AG20443 (cell line): ENCODE measurements around the gene NUP62.
A peak's percentile ranks its signal among the peaks of the same experiment; 100 is the strongest.

Experiments used
- DNase-seq: peaks from one replicate; pipeline ENCODE4 v3.0.0; 2012; ENCODE audit warnings: low spot score, mixed read lengths

Gene NUP62

DNA sequence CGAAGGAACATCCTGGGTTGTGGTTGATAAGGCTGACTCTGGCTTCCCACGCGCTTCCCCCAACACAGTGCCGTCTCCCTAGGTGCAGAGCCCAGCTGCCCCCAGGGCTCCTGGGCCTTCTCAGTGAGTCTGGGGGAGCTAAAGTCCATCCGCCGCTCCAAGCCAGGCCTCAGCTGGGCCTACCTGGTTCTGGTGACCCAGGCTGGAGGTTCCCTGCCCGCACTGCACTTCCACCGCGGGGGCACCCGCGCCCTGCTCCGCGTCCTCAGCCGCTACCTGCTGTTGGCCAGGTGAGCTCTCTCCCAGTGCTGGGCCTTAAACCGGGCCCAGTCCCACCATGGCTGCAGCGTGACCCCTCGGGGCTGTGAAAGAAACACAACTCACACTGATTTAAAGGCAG lies 48.1 kb downstream of the NUP62 start:
- DNase-seq: no peak

DNA sequence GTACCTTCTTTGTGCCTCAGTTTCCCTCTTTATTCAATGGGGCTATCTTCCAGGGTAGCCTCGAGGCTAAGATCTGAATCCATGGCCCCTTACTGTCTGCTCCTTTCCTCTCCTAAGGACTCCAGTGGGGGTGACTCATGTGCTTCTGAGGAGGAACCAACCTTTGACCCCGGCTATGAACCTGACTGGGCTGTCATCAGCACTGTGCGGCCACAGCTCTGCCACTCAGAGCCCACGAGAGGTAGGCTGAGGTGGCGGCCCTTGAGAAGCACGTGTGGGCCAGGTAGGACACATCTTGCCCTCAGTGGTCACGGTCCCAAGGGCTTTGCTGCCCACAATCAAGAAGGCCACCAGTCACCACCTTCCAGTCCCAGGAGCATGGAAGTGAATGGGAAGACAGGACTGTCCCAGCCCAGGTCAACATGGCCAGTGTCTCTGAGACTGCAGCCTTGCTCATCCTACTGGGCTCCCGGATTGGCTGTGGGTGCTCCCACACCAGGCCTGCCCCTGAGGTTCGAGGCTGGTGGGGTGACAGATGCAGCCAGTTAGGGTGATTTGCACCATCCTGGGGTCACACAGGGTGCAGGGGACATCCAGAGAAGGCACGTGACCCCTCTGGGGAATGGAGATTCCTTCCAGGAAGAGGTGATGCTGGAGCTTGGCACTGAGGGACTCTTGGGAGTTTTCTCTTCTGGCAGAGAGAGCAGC lies 49.0 kb downstream of the NUP62 start:
- DNase-seq: no peak

GRCh38 chr19:49879243-49879963 lies 49.9 kb downstream of the NUP62 start:
- DNase-seq: no peak

DNA sequence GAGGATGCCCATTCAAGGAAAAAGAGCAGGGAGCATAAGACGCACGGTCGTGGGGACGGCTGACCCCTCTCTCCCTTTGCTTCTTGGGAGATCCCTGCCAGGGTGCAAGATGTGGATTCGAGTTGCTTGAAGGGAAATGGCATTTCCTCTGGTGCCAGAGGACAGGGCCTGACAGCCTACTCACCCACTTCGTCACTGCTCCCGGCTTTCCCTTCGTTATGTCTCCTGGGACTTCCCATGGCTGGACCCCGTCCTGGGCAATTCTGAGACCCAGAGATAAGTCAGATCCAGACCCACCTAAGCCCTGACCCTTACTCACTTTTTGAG lies 50.6 kb downstream of the NUP62 start:
- DNase-seq: no peak

GRCh38 chr19:49877879-49878743 lies 51.2 kb downstream of the NUP62 start:
- peak; percentile 98 for DNase-seq

- DNase-seq: peak; percentile 98
Observed at GRCh38 chr19:49877020-49877878, 52.1 kb downstream of the NUP62 start, which contains the start of the genes AKT1S1 and TBC1D17. TSS of gene AKT1S1 (minus strand) at chr19:49877355. CDS start at chr19:49873295, 4,060 bp downstream. TSS of gene TBC1D17 (plus strand) at chr19:49877702. CDS start at chr19:49877724, 22 bp downstream.

GRCh38 chr19:49876422-49877019 lies 52.8 kb downstream of the NUP62 start:
- peak; percentile 87 for DNase-seq

GRCh38 chr19:49875857-49876421 lies 53.4 kb downstream of the NUP62 start:
- no peak for DNase-seq

GRCh38 chr19:49875177-49875576 lies 54.1 kb downstream of the NUP62 start:
- no peak for DNase-seq

DNA sequence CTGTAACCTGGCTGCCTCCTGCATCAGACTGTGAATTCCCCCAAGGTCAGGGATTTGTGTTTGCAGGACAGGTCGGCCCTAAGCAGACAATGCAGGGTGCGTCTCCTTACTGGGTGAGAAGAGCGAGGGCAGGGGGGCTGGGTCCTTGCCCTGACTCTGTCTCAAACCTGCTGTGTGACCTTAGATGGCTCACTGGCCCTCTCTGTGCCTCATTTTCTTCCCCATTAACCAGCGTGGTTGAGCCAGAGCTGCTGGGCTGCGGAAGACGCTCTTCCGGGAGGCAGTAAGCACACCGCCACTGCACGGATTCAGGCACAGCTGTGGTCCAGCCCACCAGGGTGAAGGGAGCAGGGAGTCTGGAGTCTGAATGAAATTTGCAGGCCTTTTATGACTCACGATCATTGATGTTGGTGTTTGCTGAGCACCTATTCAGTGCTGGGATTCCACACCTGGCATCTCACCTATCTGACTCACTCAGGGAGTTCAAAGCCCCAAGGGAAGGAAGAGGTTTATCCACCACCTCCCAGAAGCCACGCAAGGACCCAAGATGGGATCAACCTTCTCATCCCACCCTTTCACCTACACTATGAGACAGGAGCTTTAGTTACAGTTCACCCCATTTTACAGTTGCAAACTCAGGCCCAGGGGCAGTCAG lies 54.7 kb downstream of the NUP62 start:
- no peak for DNase-seq

- no peak for DNase-seq
Observed at GRCh38 chr19:49873834-49874233, 55.5 kb downstream of the NUP62 start.

- no peak for DNase-seq
Observed at GRCh38 chr19:49873129-49873521, 56.2 kb downstream of the NUP62 start.

DNA sequence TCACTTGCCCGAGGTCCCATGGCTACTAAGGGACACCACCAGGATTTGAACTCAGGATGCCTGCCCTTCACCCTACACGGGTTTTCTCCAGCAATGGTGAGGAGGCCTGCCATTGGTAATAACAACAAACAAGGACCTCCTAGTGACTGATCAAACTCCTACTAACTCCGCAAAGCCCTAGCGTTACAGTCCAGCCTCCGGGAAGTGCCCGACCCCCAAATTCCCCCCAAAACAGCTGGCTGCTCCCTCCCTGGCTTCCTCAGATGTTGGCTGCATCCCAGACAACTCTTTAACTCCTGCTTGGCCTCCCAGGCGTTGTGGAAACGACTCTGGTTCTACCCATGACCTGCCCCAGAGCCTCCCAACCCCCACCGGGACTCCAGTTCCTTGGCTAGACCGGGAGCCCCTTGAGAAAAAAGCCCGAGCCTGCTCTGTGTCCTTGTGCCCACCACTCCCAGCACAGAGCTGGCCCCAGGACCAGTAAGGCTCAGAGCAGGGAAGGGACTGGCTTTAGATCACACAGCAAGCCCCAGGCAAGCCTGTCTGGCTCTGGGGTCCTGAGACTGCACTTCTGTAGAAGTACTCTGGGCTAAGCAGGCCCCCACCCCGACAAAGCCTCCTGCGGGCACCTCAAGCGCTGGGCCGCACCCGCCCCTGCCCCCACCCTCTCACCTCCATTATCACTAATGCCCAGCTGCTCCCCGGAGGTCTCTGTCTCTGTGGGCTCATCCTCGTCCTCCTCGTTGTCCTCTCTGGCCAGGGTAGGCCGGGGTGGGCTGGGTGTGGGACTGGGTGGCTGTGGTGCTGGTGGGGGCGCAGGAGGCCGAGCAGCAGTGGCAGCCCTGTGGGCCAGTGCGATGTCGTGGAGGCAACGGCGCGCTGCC lies 56.8 kb downstream of the NUP62 start:
- DNase-seq: no peak

- no peak for DNase-seq
Observed at GRCh38 chr19:49871349-49871985, 57.8 kb downstream of the NUP62 start.

- DNase-seq: no peak
Observed at GRCh38 chr19:49870309-49870901, 58.9 kb downstream of the NUP62 start.

DNA sequence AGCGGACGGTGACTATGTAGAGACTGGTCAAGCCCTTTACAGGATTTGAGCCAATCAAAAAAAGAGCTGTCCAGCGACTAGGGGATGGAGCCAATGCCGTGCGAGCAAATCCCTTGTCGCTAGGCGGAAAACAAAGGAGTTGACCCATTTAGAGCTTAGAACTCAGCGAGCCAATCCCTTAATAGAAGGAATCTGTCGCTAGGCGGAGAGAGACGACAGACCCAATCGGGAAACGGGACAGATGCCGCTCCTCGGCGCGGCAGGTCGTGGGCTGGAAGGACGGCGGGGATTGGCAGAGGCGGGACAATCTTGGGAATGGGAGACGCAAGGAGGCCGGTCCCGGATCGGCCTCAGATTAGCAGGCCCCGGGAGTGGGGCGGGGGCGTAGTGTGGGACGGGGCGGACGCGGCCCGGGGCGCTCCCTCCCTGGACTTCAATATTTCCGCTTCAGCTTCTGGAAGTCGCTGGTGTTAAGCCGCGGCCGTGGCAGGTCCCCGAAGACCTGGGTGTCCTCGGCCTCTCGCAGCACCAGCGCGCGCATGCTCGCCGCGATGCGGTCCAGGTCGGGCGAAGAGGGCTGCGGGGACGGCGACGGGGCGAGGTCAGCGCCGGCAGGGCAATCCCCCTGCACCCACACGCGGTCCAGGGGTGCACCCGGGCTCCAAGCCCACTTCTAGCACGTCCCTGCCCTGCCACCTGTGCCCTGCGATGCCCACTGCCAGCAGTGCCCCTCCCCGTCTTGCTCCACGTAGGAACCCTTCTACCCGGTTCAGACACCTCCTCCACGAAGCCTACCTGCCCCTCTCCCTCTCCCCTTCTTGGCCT lies 59.6 kb downstream of the NUP62 start:
- DNase-seq: peak; percentile 89

- DNase-seq: no peak
Observed at GRCh38 chr19:49869009-49869483, 60.3 kb downstream of the NUP62 start.
